ENCODE results near the gene SPRR2A. TPM values are rescaled to one million over a fixed set of nuclear protein-coding genes. Genes with fewer than 3 reads are reported as not detected.

SPRR2A gene
- total RNA-seq, 2 donors from 2014 or later, result not detected

Other genes with a start within 250 kb of the SPRR2A start
- not detected for gene LCE1B, start 245.5 kb downstream of the SPRR2A start, total RNA-seq
- not detected for gene LCE1A, start 230.0 kb downstream of the SPRR2A start, total RNA-seq
- not detected for gene LCE6A, start 214.7 kb downstream of the SPRR2A start, total RNA-seq
- gene LCE7A, start 197.5 kb downstream of the SPRR2A start, total RNA-seq, result not detected
- gene SMCP, start 179.2 kb downstream of the SPRR2A start, total RNA-seq, result not detected
- gene IVL, start 149.0 kb downstream of the SPRR2A start, total RNA-seq, result not detected
- gene SPRR5, start 110.3 kb downstream of the SPRR2A start, total RNA-seq, result not detected
- not detected for gene SPRR4, start 86.9 kb downstream of the SPRR2A start, total RNA-seq
- not detected for gene SPRR1A, start 73.4 kb downstream of the SPRR2A start, total RNA-seq
- gene SPRR3, start 55.8 kb downstream of the SPRR2A start, total RNA-seq, result not detected
- not detected for gene SPRR1B, start 26.3 kb downstream of the SPRR2A start, total RNA-seq
- not detected for gene SPRR2D, start 16.4 kb downstream of the SPRR2A start, total RNA-seq
- gene SPRR2B, start 14.1 kb upstream of the SPRR2A start, total RNA-seq, result not detected
- gene SPRR2E, start 37.0 kb upstream of the SPRR2A start, total RNA-seq, result not detected
- gene SPRR2F, start 56.0 kb upstream of the SPRR2A start, total RNA-seq, result 1 to 10 TPM in 1 of 2 donors, not detected in 1; 2.8 TPM
- not detected for gene SPRR2G, start 93.4 kb upstream of the SPRR2A start, total RNA-seq
- not detected for gene LELP1, start 145.9 kb upstream of the SPRR2A start, total RNA-seq
- gene PRR9, start 160.1 kb upstream of the SPRR2A start, total RNA-seq, result 1 to 10 TPM; 1.2 to 1.9 TPM
- gene LORICRIN, start 202.2 kb upstream of the SPRR2A start, total RNA-seq, result not detected

All from right atrium auricular region (tissue), 2 donors.